K562 (cell line): ENCODE measurements around the gene ERC2. TPM values are rescaled to one million over a fixed set of nuclear protein-coding genes. Genes with fewer than 3 reads are reported as not detected.

Experiments
- ATAC-seq: fragments of 200-7000 bp; cut with Tn5 transposase; 3 replicates; pipeline ENCODE4 v1.9.1; 2020; ENCODE audit warnings: moderate library complexity
- BruUV-seq: library from RNA; stranded (reverse); fragments of 400-500 nt; replicated peaks from 2 replicates; lab custom pipeline; 2021; lab: Mats Ljungman, UMichigan
- CTCF ChIA-PET: fragments of 300-600 bp; formaldehyde crosslinking; extraction: SDS; loops from one replicate; lab custom pipeline; 2021; ENCODE audit warnings: low intra/inter-chr PET ratio; lab: Yijun Ruan, JAX
- POLR2A ChIA-PET: fragments of 300-600, 350-650 bp; sonication (Branson Sonifier 250); formaldehyde crosslinking; extraction: SDS; loops from one replicate; lab custom pipeline; 2021; ENCODE audit warnings: antibody characterized with exemption, inconsistent platforms; lab: Yijun Ruan, JAX
- DNase-seq, 4 experiments: peaks; one replicate each; pipeline versions ENCODE4 v3.0.0 to v3.0.0-alpha.2; 2011 to 2018; ENCODE audit warnings: low spot score in 3 of 4, mixed read lengths in 3 of 4; ENCODE audit errors: extremely low read depth in 1 of 4
- FAIRE-seq: peaks from 2 replicates; lab custom pipeline; 2011; peaks lifted over from hg19 to GRCh38; lab: Jason Lieb, UNC
- H2AFZ ChIP-seq: 2 replicates; pipeline ENCODE4 v1.6.0; 2011; ENCODE audit warnings: low read depth, low read length, control low read depth, inconsistent platforms
- H3K27ac ChIP-seq: fragments of 200-600 bp; 3 replicates; pipeline ENCODE4 v1.8.0; 2011; ENCODE audit warnings: low read depth, mild to moderate bottlenecking, control low read depth, inconsistent platforms, low read length, moderate library complexity, mixed read lengths; ENCODE audit errors: extremely low read depth
- H3K27me3 ChIP-seq, 2 experiments: fragments of 300-600 bp in 1 of 2; 2 replicates in 1 of 2; 3 replicates in 1 of 2; pipeline versions ENCODE4 v1.6.0 to v1.8.0; 2011; ENCODE audit warnings: inconsistent platforms in 2 of 2, low read length in 2 of 2, mild to moderate bottlenecking in 1 of 2, mixed read lengths in 1 of 2, moderate library complexity in 1 of 2; ENCODE audit not compliant: control insufficient read depth in 2 of 2, insufficient read depth in 2 of 2
- H3K36me3 ChIP-seq: fragments of 300-600 bp; 3 replicates; pipeline ENCODE4 v1.8.0; 2011; ENCODE audit warnings: mild to moderate bottlenecking, low read length, inconsistent platforms; ENCODE audit not compliant: control insufficient read depth, insufficient read depth
- H3K4me1 ChIP-seq, 2 experiments: fragments of 200-600 bp in 1 of 2; replicated peaks in 1 of 2; 2 replicates in 1 of 2; 3 replicates in 1 of 2; pipeline versions ENCODE4 v1.5.1 to v1.8.0; 2011; ENCODE audit warnings: inconsistent platforms in 2 of 2, low read length in 2 of 2, mild to moderate bottlenecking in 1 of 2, mixed read lengths in 1 of 2, moderate library complexity in 1 of 2; ENCODE audit not compliant: control insufficient read depth in 2 of 2, insufficient read depth in 2 of 2
- H3K4me2 ChIP-seq: 2 replicates; pipeline ENCODE4 v1.6.1; 2011; ENCODE audit warnings: low read length, control low read depth, inconsistent platforms, mixed read lengths; ENCODE audit not compliant: insufficient read depth
- H3K4me3 ChIP-seq: fragments of 200-600 bp; sonication (generic), shearing (Covaris generic); 2 replicates; pipeline ENCODE4 v1.5.1; 2016; ENCODE audit warnings: control low read depth, inconsistent platforms
- H3K79me2 ChIP-seq: fragments of 200-600 bp; 3 replicates; pipeline ENCODE4 v1.8.0; 2011; ENCODE audit warnings: low read length, inconsistent platforms; ENCODE audit not compliant: control insufficient read depth, insufficient read depth
- H3K9ac ChIP-seq, 2 experiments: 2 replicates each; pipeline versions ENCODE4 v1.6.0 to v1.6.1; 2011; ENCODE audit warnings: low read depth in 2 of 2, low read length in 2 of 2, control low read depth in 1 of 2, inconsistent platforms in 1 of 2, mild to moderate bottlenecking in 1 of 2, mixed read lengths in 1 of 2; ENCODE audit not compliant: insufficient read depth in 1 of 2
- H3K9me1 ChIP-seq: one replicate; pipeline ENCODE4 v1.6.0; 2011; ENCODE audit warnings: inconsistent platforms, mild to moderate bottlenecking, low read length, moderate library complexity; ENCODE audit not compliant: control insufficient read depth, insufficient read depth
- H3K9me3 ChIP-seq: replicated peaks from 2 replicates; pipeline ENCODE4 v1.5.1; 2011; ENCODE audit warnings: low read depth, low read length, inconsistent platforms; ENCODE audit not compliant: control insufficient read depth, insufficient read depth
- H4K20me1 ChIP-seq: replicated peaks from 2 replicates; pipeline ENCODE4 v1.6.1; 2011; ENCODE audit warnings: low read length, inconsistent platforms, mixed read lengths; ENCODE audit not compliant: control insufficient read depth, insufficient read depth
- C11orf30 ChIP-seq: fragments of 450-650 bp; IDR thresholded peaks from 2 replicates; pipeline ENCODE4 v1.6.1; 2016; ENCODE audit warnings: low read depth, mild to moderate bottlenecking
- CC2D1A ChIP-seq: fragments of 450-650 bp; IDR thresholded peaks from 2 replicates; pipeline ENCODE4 v1.6.1; 2017; ENCODE audit warnings: mild to moderate bottlenecking
- ELF2 ChIP-seq: fragments of 250-450 bp; sonication (Bioruptor Pico); IDR thresholded peaks from 2 replicates; pipeline ENCODE4 v1.5.0; 2021; ENCODE audit warnings: mild to moderate bottlenecking
- HDAC8 ChIP-seq: fragments of 450-650 bp; IDR thresholded peaks from 2 replicates; pipeline ENCODE4 v1.6.1; 2016; ENCODE audit warnings: mild to moderate bottlenecking, missing genetic modification characterization, moderate library complexity, missing compliant biosample characterization
- HMG20A ChIP-seq: fragments of 450-650 bp; formaldehyde crosslinking; conservative IDR thresholded peaks from 2 replicates; pipeline ENCODE4 v1.4.0; 2020; ENCODE audit warnings: mild to moderate bottlenecking, mixed read lengths
- KDM1A ChIP-seq, 2 experiments: fragments of 450-650 bp; IDR thresholded peaks; 2 replicates each; pipeline ENCODE4 v1.6.1; 2016; ENCODE audit warnings: mild to moderate bottlenecking in 2 of 2
- TGIF2 ChIP-seq: sonication (generic); formaldehyde crosslinking; IDR thresholded peaks from 2 replicates; pipeline ENCODE4 v1.8.1; 2022; ENCODE audit warnings: mild to moderate bottlenecking, missing genetic modification reagents, moderate library complexity
- ZNF23 ChIP-seq: fragments of 250-450 bp; sonication (Bioruptor Pico); IDR thresholded peaks from 2 replicates; pipeline ENCODE4 v1.4.0; 2020; ENCODE audit warnings: mild to moderate bottlenecking
- ZNF253 ChIP-seq: fragments of 250-450 bp; sonication (Bioruptor Pico); conservative IDR thresholded peaks from 2 replicates; pipeline ENCODE4 v1.6.1; 2021; ENCODE audit warnings: mild to moderate bottlenecking
- ZNF507 ChIP-seq: conservative IDR thresholded peaks from 2 replicates; pipeline ENCODE4 v1.6.1; 2017; ENCODE audit warnings: missing genetic modification characterization, missing compliant biosample characterization
- WGBS: fragments of 100-300 bp; shearing (Covaris generic); methylation state at CpG from one replicate; pipeline ENCODE4 v1.1.6; 2016; ENCODE audit warnings: low coverage, mixed read lengths; ENCODE audit not compliant: insufficient coverage; ENCODE audit errors: missing lambda C conversion rate; 5-methylcytosine and 5-hydroxymethylcytosine counted together
- in situ Hi-C: fragments of 300-500 bp; cut with MboI; formaldehyde crosslinking; loops from 4 replicates; pipeline ENCODE4 v1.15.0; 2018; ENCODE audit warnings: inconsistent platforms, mixed read lengths
- intact Hi-C: fragments of 100-400 bp; cut with micrococcal nuclease; formaldehyde crosslinking; loops from 2 replicates; pipeline ENCODE4 v1.14.2; 2022
- polyA plus RNA-seq, 8 experiments: library from polyadenylated mRNA; depleted of rRNA in 4 of 8; stranded (reverse) in 5 of 8; unstranded in 3 of 8; fragments of >200 nt; fragmentation: Nextera tagmentation in 2 of 8; fragmentation: Illumina TruSeq in 1 of 8; extraction: Ambion mirVana in 2 of 8; extraction: Trizol in 1 of 8; gene quantifications; 2 replicates each; pipeline versions ENCODE4 v1.2.1 to v1.2.3, GENCODE V29; 2011 to 2014; ENCODE audit warnings: inconsistent platforms in 1 of 8, missing spikeins in 1 of 8
- total RNA-seq, 7 experiments: library from RNA; depleted of rRNA in 6 of 7; stranded (reverse); fragments of >200 nt in 6 of 7; fragmentation: Illumina TruSeq in 2 of 7; extraction: Trizol in 2 of 7; gene quantifications; 2 replicates each; pipeline versions ENCODE4 v1.2.1 to v1.2.3, GENCODE V29; 2011 to 2021; ENCODE audit warnings: low replicate concordance in 1 of 7
- TF ChIP-seq, protein P1 (sequence below): fragments of 450-650 bp; IDR thresholded peaks from 2 replicates; pipeline ENCODE4 v1.7.1; 2018; ENCODE audit warnings: mild to moderate bottlenecking, low read depth; ENCODE audit not compliant: partially characterized antibody
- TF ChIP-seq, protein P2 (sequence below): sonication (generic); formaldehyde crosslinking; IDR thresholded peaks from 2 replicates; pipeline ENCODE4 v1.9.0; 2022; ENCODE audit warnings: mild to moderate bottlenecking, missing genetic modification reagents

ERC2 gene
- total and polyA plus RNA-seq, 9 of the 15 experiments (the other 6 are each of a cell fraction or from before 2014, with no cell fraction given): 0.04 to 0.18 (median 0.07) TPM; not detected in 2

DNA sequence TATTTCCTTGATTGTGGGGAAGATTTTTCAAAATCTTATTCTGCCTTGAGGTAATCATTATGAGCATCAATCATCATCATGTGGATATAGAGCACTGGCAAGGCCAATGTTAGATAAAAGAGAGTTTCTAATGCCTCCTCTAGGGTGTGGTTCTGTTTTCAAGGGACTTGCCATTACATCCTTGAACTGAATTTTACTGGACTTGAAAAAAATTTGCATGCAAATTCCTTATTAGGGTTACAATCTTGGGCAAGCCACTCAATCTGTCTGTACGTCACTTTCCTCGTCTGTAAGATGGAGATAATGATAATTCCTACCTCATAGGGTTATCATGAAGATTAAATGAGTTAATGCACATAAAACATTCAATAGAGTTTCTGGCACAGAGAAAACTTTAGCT is 825.0 kb downstream of the ERC2 start (continued):
- TF ChIP-seq, protein P1, sequence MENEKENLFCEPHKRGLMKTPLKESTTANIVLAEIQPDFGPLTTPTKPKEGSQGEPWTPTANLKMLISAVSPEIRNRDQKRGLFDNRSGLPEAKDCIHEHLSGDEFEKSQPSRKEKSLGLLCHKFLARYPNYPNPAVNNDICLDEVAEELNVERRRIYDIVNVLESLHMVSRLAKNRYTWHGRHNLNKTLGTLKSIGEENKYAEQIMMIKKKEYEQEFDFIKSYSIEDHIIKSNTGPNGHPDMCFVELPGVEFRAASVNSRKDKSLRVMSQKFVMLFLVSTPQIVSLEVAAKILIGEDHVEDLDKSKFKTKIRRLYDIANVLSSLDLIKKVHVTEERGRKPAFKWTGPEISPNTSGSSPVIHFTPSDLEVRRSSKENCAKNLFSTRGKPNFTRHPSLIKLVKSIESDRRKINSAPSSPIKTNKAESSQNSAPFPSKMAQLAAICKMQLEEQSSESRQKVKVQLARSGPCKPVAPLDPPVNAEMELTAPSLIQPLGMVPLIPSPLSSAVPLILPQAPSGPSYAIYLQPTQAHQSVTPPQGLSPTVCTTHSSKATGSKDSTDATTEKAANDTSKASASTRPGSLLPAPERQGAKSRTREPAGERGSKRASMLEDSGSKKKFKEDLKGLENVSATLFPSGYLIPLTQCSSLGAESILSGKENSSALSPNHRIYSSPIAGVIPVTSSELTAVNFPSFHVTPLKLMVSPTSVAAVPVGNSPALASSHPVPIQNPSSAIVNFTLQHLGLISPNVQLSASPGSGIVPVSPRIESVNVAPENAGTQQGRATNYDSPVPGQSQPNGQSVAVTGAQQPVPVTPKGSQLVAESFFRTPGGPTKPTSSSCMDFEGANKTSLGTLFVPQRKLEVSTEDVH: no peak
- TF ChIP-seq, all 486 proteins: peak for 0

DNA sequence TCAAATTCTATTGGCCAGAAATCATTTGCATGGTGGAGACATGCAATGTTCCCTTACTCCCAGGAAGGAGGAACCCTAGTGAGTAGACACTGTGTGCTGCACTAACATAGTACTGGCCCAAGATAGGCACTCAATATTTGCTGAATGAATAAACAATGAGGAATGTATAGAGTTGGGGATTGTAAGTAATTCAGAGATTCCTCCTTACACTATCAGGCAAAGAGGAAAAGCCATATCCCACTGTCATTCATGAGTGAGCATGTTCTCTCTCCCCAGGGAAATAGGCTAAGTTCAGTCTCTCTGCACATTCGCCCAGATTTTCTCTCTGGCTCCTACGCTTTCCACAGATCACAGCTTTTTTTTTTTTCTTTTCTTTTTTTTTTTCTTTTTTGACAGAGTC is 826.3 kb downstream of the ERC2 start:
- Histone ChIP-seq H3K4me3 (no peak overlapping the region), H4K20me1 (no peaks in the 10 kb centered on the region), H2AFZ (no peak overlapping the region), H3K4me2 (no peak overlapping the region), H3K79me2 (no peaks in the 10 kb centered on the region), H3K9me1 (no peaks in the 10 kb centered on the region), H3K27ac (no peak overlapping the region), H3K27me3 (no peaks in the 10 kb centered on the region), H3K9ac (no peak overlapping the region), H3K36me3 (no peaks in the 10 kb centered on the region), H3K4me1 (no peaks in the 10 kb centered on the region), H3K9me3 (no peaks in the 10 kb centered on the region)
- no TSS peak for BruUV-seq
- no peak for TF ChIP-seq TGIF2
- no peak for TF ChIP-seq C11orf30
- TF ChIP-seq, protein P2, sequence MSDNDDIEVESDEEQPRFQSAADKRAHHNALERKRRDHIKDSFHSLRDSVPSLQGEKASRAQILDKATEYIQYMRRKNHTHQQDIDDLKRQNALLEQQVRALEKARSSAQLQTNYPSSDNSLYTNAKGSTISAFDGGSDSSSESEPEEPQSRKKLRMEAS (CRISPR knock-in tag): no peak
- no peak for TF ChIP-seq KDM1A (IDR thresholded peaks at IDR 0.05)
- TF ChIP-seq ELF2 (CRISPR knock-in tag): no peak
- TF ChIP-seq HDAC8 (tag): no peak
- TF ChIP-seq ZNF23: no peak
- TF ChIP-seq HMG20A (CRISPR knock-in tag): no peak
- no peak for TF ChIP-seq ZNF253 (CRISPR knock-in tag)
- no peak for TF ChIP-seq CC2D1A
- TF ChIP-seq ZNF507 (tag): no peak
- CTCF ChIA-PET: no interaction called here
- DNase-seq (no peak), ATAC-seq (no peak), FAIRE-seq (no peak)
- intact Hi-C loops: no loop called here
- no CpG with 5 or more reads among the region's 2 CpGs for WGBS
- in situ Hi-C loops: no loop called here
- POLR2A ChIA-PET: no interaction called here
